ENCODE data around the gene RADX.

The RADX gene

DNA sequence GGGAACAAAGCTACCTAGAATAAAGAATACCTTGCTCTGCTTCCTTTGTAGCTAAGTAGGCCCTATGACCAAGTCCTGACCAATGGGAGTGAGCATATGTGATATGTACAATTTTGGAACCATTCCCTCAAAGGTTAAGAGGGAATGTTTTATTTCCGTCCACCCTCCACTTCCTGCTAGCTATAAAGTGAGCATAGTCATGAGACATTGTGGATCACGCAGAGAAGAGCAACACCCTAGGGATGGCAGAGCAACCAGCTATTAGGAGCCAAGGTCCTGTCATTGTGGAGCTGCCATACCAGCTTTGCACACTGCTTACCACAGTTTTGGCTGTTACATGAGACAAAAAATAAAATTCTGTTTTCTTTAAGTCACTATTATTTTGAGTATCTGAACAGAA, 68.9 kb downstream of the RADX start:
- no peak overlapping the region for H3K27ac ChIP-seq
- TF ChIP-seq ZFX (IDR thresholded peaks at IDR 0.05): no peak
- TF ChIP-seq, protein P1, sequence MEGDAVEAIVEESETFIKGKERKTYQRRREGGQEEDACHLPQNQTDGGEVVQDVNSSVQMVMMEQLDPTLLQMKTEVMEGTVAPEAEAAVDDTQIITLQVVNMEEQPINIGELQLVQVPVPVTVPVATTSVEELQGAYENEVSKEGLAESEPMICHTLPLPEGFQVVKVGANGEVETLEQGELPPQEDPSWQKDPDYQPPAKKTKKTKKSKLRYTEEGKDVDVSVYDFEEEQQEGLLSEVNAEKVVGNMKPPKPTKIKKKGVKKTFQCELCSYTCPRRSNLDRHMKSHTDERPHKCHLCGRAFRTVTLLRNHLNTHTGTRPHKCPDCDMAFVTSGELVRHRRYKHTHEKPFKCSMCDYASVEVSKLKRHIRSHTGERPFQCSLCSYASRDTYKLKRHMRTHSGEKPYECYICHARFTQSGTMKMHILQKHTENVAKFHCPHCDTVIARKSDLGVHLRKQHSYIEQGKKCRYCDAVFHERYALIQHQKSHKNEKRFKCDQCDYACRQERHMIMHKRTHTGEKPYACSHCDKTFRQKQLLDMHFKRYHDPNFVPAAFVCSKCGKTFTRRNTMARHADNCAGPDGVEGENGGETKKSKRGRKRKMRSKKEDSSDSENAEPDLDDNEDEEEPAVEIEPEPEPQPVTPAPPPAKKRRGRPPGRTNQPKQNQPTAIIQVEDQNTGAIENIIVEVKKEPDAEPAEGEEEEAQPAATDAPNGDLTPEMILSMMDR (conservative IDR thresholded peaks at IDR 0.05): no peak

DNA sequence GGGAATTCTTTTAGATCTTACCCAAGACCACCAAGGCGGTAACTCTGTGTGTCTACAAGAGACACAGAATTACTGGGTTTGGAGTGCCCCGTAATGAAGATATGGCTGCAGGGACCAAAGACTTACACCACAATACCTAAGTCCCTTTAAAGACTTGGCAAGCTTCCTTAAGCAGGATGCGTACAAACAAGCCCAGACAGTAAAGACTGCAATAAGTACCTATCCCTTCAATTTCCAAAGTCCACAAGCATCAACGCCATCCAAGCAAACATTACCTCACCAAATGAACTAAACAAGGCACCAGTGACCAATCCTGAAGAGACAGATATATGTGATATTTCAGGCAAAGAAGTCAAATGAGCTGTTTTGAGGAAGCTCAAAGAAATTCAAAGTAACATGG, 72.4 kb downstream of the RADX start:
- H3K27ac ChIP-seq: no peak overlapping the region
- TF ChIP-seq ZFX (IDR thresholded peaks at IDR 0.05): no peak
- TF ChIP-seq, protein P1 (conservative IDR thresholded peaks at IDR 0.05): no peak

DNA sequence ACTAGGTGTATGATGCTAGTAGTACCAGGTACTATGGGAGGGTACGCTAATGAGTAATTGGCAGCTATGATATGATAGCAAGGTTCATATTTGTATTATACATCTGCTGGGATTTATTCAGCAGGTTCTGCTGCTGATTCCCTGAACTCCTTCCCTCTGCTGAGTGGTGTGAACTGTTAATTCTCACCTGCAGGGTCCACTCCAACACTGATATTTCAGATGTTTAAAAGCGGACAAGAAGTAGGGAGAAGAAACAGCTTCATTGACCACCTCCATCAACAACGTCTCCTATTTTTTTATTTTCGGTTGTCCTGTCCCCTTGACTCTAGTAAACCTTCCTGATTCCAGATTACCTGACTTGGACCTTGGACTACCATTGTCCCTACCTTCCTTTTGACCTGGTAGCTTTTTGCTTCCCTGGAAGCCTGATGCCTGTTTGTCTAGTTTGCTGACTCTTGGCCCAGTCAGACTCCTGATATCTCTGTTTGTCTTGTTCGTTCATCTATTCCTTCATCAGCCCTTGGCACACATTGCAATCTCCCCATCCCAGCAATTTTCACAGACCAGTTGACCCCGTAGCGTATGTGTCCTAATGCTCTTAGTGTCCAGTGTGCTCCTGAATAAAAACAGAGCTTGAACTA, 80.8 kb downstream of the RADX start:
- no peak overlapping the region for H3K27ac ChIP-seq
- TF ChIP-seq, protein P1 (conservative IDR thresholded peaks at IDR 0.05): no peak
- no peak for TF ChIP-seq ZFX (IDR thresholded peaks at IDR 0.05)

DNA sequence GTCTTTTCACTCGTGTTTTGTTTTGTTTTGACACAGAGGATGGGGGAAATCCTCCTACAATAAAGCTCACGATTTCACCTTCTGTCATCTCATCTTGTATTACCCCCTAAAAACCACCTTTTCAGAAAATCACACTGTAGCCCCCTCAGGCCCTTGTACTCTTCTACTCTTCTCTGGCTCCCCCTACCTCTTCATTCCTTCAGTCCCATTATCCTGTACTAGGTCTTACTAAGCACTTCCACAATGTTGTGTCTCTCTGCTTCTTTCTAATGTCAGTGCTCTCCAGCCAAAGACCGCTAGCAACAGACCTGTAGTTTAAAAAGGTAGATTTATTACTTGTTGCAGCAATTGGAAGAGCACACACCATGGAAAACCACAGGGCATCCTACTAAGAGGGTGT, 84.7 kb downstream of the RADX start:
- no peak for TF ChIP-seq ZFX (IDR thresholded peaks at IDR 0.05)
- TF ChIP-seq, protein P1 (conservative IDR thresholded peaks at IDR 0.05): no peak
- H3K27ac ChIP-seq: no peak overlapping the region

DNA sequence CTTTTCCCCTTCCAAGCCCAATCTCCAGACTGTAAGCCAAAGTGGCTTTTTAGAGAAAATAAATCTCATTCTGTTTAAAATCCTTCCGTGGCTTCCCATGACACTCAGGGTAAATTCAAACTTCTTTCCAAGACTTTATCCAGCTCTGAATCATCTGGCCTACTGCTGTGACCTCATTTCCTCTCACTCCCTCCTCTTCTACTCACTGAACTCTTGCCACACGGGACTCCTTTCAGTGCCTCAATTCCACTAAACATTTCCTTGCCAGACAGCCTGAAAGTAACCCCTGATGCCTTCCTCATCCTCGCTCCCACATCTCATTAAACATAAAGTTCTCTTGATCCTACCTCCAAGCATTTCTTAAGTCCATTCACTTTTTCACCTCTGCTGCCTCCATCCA, 86.9 kb downstream of the RADX start:
- H3K27ac ChIP-seq: no peak overlapping the region
- TF ChIP-seq ZFX (IDR thresholded peaks at IDR 0.05): no peak
- TF ChIP-seq, protein P1 (conservative IDR thresholded peaks at IDR 0.05): no peak

DNA sequence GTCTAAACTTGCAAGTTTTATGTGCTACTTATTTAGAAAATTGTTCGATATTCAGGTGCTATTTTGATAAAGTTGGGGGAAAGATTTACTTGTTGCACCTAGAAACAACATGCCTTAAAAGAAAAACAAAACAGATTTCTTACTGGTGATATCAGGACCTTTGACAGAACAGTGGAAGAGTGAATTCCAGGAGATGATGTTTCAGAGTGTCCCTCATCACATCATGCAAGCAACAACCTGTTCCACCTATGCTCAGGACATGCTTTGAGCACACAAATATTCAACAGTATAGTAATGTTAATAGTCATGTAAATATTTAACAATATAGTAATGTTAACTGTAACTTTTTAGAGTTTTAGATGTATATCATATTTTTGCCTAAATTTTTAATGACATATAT, 90.9 kb downstream of the RADX start:
- no peak for TF ChIP-seq ZFX (IDR thresholded peaks at IDR 0.05)
- TF ChIP-seq, protein P1 (conservative IDR thresholded peaks at IDR 0.05): no peak
- H3K27ac ChIP-seq: no peak overlapping the region

DNA sequence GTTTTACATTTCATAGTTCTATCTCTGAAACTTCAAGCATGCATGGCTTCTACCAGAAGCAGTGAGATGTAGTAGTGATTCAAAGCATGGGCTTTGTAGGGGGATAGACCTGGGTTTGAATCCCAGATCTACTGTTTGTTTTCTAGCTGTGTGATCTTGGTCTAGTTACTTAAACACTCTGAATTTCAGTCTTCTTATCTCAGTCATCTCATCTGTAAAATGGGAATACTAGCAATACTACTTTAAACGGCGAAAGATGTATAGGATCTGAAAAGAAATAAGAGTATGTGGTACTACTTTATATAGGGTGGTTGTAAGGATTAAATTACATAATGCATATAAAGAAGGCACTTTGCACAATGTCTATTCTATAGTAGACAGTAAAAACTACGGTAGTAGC, 94.7 kb downstream of the RADX start:
- H3K27ac ChIP-seq: no peak overlapping the region
- no peak for TF ChIP-seq ZFX (IDR thresholded peaks at IDR 0.05)
- TF ChIP-seq, protein P1 (conservative IDR thresholded peaks at IDR 0.05): no peak

Data from C4-2B (cell line).